Measurements from ENCODE around the gene TRIM62. TPM values are rescaled to one million over a fixed set of nuclear protein-coding genes. Genes with fewer than 3 reads are reported as not detected.

TRIM62 gene
- total RNA-seq, 3 donors from 2014 or later: 4.3 to 10.8 (median 7.2) TPM

DNA sequence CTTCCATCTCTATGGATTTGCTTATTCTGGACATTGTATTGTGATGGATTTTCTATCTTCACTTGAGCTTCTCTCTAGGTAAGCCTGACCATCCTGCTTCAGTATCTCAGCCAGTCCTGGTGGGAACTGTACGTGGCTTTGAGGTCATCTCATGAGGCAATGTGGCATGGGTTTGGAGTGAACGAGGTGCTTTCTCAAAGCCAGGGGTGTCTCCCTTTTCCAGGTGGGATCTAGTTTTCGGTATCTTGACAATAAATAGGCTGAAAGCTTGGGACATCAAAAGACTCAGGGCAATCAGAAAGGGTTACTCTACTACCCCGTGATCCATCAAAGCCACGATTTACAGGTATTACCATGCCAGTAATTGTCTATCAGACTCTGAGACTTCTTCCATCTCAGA lies 60.1 kb downstream of the TRIM62 start:
- no peaks in the 10 kb centered on the region for H3K27me3 ChIP-seq

DNA sequence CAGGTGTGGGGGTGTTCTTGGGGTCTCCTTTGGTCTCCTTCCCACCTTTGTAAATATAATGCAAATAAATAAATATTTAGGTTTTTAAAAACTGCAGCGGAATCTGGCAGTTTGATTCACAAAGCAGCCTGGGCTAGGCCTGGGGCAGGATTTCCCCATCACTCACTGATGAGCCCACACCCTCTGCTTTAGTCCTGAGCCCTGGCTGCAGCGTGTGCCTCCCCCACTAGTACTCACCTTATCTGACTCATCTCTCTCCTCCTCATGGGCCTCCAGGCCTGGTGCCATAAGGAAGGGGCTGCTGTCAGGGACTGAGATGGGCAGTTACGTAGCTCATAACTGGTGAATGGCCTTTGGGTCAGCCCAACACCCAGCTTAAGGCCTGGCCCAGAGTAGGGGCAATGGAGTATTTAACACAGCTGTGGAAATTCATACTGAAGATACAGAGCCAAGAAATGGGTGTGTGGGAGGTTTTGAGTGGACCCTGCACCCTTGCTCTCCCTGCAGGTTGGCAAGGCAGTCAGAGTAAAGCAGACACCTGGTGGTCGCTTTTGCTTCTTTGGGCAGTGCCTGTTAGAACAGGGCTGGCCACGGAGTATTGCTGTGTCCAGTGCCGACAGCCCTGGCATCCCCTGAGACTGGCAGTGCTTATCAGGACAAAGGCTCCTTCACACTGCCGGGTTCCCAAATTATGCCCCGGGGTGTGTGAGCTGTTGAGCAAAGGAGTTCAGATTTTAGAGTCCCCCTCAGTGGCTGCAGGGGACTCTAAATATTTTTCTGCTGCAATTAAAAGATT lies 61.2 kb downstream of the TRIM62 start:
- Histone ChIP-seq H3K4me3 (no peak overlapping the region), H3K27me3 (no peaks in the 10 kb centered on the region), H3K27ac (no peak overlapping the region), H3K4me1 (no peaks in the 10 kb centered on the region), H3K36me3 (no peaks in the 10 kb centered on the region), H3K9me3 (no peaks in the 10 kb centered on the region)
- intact Hi-C loops (cut with DNase I; ENCODE audit: low total_unique reads): no loop called here
- no peak for DNase-seq (ENCODE audit: low spot score in 2 of 2)
- TF ChIP-seq POLR2AphosphoS5 (IDR thresholded peaks at IDR 0.05) (no peak), CTCF (IDR thresholded peaks at IDR 0.05) (no peak), POLR2A (IDR thresholded peaks at IDR 0.05) (no peak)

More for the DNA sequence above, 60.1 kb downstream of the TRIM62 start:
- TF ChIP-seq POLR2A (IDR thresholded peaks at IDR 0.05) (no peak), POLR2AphosphoS5 (IDR thresholded peaks at IDR 0.05) (no peak), CTCF (IDR thresholded peaks at IDR 0.05) (no peak)
- Histone ChIP-seq H3K9me3 (no peaks in the 10 kb centered on the region), H3K4me3 (no peak overlapping the region), H3K36me3 (no peaks in the 10 kb centered on the region), H3K27ac (no peak overlapping the region), H3K4me1 (peaks cover 0 to 5% of the 10 kb centered on the region in 2 donors)
- no peak for DNase-seq (ENCODE audit: low spot score in 2 of 2)
- intact Hi-C loops (cut with DNase I; ENCODE audit: low total_unique reads): no loop called here

DNA sequence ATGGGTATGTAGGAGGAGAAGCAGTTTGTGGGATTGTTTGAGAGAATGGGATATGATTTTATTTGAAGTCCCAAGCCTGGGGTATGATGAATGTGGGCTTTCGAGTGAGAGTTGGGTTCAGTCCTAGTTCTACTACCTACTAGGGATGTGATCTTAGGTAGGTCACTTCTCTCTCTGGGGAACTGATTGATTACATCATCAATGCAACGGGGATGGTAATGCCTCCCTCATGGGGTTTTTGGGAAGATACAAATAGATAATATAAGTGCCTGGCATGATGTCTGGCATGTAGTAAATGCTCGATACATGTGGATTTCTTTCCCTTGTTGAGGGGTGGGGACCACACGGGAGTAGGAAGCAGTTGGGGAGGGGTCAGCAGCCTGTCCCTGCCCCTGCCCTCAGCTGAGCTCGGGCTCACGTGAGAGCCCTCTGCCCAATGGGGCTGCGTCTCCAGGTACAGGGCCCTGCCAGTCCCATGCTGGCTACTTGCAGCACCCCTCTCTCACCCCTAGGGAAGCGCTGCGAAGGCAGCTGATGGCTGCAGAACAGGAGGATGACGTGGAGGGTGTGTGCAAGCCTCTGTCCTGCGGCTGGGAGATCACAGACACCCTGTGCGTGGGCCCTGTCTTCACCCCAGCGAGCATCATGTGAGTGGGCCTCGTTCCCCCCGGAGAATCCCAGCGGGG lies 62.2 kb downstream of the TRIM62 start:
- TF ChIP-seq POLR2A (IDR thresholded peaks at IDR 0.05) (no peak), CTCF (IDR thresholded peaks at IDR 0.05) (no peak), POLR2AphosphoS5 (IDR thresholded peaks at IDR 0.05) (no peak)
- H3K36me3 ChIP-seq: no peaks in the 10 kb centered on the region
- intact Hi-C loops (cut with DNase I; ENCODE audit: low total_unique reads): no loop called here
- DNase-seq (ENCODE audit: low spot score in 2 of 2): no peak
- H3K4me1 ChIP-seq: no peaks in the 10 kb centered on the region
- H3K9me3 ChIP-seq: no peaks in the 10 kb centered on the region
- H3K27me3 ChIP-seq: no peaks in the 10 kb centered on the region
- no peak overlapping the region for H3K27ac ChIP-seq
- no peak overlapping the region for H3K4me3 ChIP-seq

- no peak overlapping the region for H3K4me3 ChIP-seq
- TF ChIP-seq POLR2A (IDR thresholded peaks at IDR 0.05) (no peak), CTCF (IDR thresholded peaks at IDR 0.05) (no peak), POLR2AphosphoS5 (IDR thresholded peaks at IDR 0.05) (no peak)
- H3K4me1 ChIP-seq: no peaks in the 10 kb centered on the region
- H3K9me3 ChIP-seq: no peaks in the 10 kb centered on the region
- no peaks in the 10 kb centered on the region for H3K27me3 ChIP-seq
- DNase-seq (ENCODE audit: low spot score in 2 of 2): peak in 1 of 2 donors; percentile 5
- H3K36me3 ChIP-seq: no peaks in the 10 kb centered on the region
- intact Hi-C loops (cut with DNase I; ENCODE audit: low total_unique reads): no loop called here
- H3K27ac ChIP-seq: no peak overlapping the region
Observed at GRCh38 chr1:33119050-33119449, 62.8 kb downstream of the TRIM62 start.

- H3K27me3 ChIP-seq: no peaks in the 10 kb centered on the region
- H3K4me1 ChIP-seq: no peaks in the 10 kb centered on the region
- no peaks in the 10 kb centered on the region for H3K36me3 ChIP-seq
- no peak overlapping the region for H3K4me3 ChIP-seq
- no peaks in the 10 kb centered on the region for H3K9me3 ChIP-seq
- peak in 1 of 2 donors; percentile 3 for DNase-seq (ENCODE audit: low spot score in 2 of 2)
- intact Hi-C loops (cut with DNase I; ENCODE audit: low total_unique reads): no loop called here
- TF ChIP-seq CTCF (IDR thresholded peaks at IDR 0.05): no peak
- no peak for TF ChIP-seq POLR2AphosphoS5 (IDR thresholded peaks at IDR 0.05)
- TF ChIP-seq POLR2A (IDR thresholded peaks at IDR 0.05): no peak
- no peak overlapping the region for H3K27ac ChIP-seq
Observed at GRCh38 chr1:33118274-33118673, 63.6 kb downstream of the TRIM62 start.

Data from breast epithelium (tissue), 4 donors.